Measurements from ENCODE around the gene TRIM33.

- no peak for TF ChIP-seq CTCF (IDR thresholded peaks at IDR 0.05; ENCODE audit: insufficient read depth, low read length)
- TF ChIP-seq SPI1 (IDR thresholded peaks at IDR 0.05; ENCODE audit: borderline replicate concordance, low read depth): no peak
- TF ChIP-seq GABPA (IDR thresholded peaks at IDR 0.05; ENCODE audit: low read depth): no peak
- no peak for TF ChIP-seq REST (IDR thresholded peaks at IDR 0.05; ENCODE audit: insufficient replicate concordance, low read depth)
- TF ChIP-seq POLR2AphosphoS5 (IDR thresholded peaks at IDR 0.05; ENCODE audit: low read depth): no peak
These were observed 29.3 kb upstream of the TRIM33 start for GRCh38 chr1:114540272-114540671.

All from HL-60 (cell line).